Measurements from ENCODE around the gene ADAP1. TPM values are rescaled to one million over a fixed set of nuclear protein-coding genes. Genes with fewer than 3 reads are reported as not detected.

Gene ADAP1
- total RNA-seq, 1 experiment from 2014 or later = 34.0 TPM

DNA sequence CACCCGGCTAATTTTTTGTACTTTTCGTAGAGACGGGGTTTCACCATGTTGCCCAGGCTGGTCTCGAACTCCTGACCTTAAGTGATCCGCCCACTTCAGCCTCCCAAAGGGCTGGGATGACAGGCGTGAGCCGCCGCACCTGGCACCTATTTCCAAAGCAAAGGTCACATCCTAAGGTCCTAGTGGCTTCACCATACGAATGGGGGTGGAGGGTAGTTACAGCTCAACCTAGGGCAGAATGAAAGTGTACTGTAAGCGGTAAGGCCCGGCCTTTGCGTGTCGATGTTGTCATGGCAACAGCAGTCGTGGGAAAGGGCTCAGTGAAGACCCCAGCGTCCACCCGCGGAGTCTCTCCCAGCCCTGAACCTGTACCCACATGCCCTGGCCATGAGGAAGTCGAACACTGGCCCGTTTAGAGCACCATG lies 22.4 kb upstream of the ADAP1 start:
- POLR2A ChIA-PET = no interaction called here
- H3K4me2 ChIP-seq (ENCODE audit: low read length) = no peak overlapping the region
- TF ChIP-seq POLR2A (IDR thresholded peaks at IDR 0.05; ENCODE audit: borderline replicate concordance, extremely low read depth, insufficient read depth, insufficient read length) (no peak), SP1 (IDR thresholded peaks at IDR 0.05; ENCODE audit: low read depth) (no peak), CEBPB (IDR thresholded peaks at IDR 0.05; ENCODE audit: low read depth) (no peak), ZNF274 (IDR thresholded peaks at IDR 0.05; ENCODE audit: low read depth, low read length) (no peak), FOSL1 (IDR thresholded peaks at IDR 0.05; ENCODE audit: low read depth) (no peak), JUND (IDR thresholded peaks at IDR 0.05) (no peak), TCF7L2 (IDR thresholded peaks at IDR 0.05; ENCODE audit: borderline replicate concordance, extremely low read depth, insufficient read depth, insufficient read length) (no peak), SRF (IDR thresholded peaks at IDR 0.05; ENCODE audit: low read depth) (no peak), CBX3 (IDR thresholded peaks at IDR 0.05; ENCODE audit: low read depth) (no peak), EZH2 (IDR thresholded peaks at IDR 0.05) (no peak), YY1 (IDR thresholded peaks at IDR 0.05; ENCODE audit: extremely low read depth, insufficient replicate concordance, low read depth, low read length) (no peak), EZH2phosphoT487 (IDR thresholded peaks at IDR 0.05; ENCODE audit: borderline replicate concordance) (no peak), RAD21 (IDR thresholded peaks at IDR 0.05; ENCODE audit: low read depth) (no peak), EGR1 (IDR thresholded peaks at IDR 0.05; ENCODE audit: low read depth) (no peak), POLR2AphosphoS5 (IDR thresholded peaks at IDR 0.05; ENCODE audit: low read depth, low read length) (no peak)
- TF ChIP-seq, protein P1, sequence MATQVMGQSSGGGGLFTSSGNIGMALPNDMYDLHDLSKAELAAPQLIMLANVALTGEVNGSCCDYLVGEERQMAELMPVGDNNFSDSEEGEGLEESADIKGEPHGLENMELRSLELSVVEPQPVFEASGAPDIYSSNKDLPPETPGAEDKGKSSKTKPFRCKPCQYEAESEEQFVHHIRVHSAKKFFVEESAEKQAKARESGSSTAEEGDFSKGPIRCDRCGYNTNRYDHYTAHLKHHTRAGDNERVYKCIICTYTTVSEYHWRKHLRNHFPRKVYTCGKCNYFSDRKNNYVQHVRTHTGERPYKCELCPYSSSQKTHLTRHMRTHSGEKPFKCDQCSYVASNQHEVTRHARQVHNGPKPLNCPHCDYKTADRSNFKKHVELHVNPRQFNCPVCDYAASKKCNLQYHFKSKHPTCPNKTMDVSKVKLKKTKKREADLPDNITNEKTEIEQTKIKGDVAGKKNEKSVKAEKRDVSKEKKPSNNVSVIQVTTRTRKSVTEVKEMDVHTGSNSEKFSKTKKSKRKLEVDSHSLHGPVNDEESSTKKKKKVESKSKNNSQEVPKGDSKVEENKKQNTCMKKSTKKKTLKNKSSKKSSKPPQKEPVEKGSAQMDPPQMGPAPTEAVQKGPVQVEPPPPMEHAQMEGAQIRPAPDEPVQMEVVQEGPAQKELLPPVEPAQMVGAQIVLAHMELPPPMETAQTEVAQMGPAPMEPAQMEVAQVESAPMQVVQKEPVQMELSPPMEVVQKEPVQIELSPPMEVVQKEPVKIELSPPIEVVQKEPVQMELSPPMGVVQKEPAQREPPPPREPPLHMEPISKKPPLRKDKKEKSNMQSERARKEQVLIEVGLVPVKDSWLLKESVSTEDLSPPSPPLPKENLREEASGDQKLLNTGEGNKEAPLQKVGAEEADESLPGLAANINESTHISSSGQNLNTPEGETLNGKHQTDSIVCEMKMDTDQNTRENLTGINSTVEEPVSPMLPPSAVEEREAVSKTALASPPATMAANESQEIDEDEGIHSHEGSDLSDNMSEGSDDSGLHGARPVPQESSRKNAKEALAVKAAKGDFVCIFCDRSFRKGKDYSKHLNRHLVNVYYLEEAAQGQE (IDR thresholded peaks at IDR 0.05; ENCODE audit: low read depth) = no peak
- TF ChIP-seq, protein P2, sequence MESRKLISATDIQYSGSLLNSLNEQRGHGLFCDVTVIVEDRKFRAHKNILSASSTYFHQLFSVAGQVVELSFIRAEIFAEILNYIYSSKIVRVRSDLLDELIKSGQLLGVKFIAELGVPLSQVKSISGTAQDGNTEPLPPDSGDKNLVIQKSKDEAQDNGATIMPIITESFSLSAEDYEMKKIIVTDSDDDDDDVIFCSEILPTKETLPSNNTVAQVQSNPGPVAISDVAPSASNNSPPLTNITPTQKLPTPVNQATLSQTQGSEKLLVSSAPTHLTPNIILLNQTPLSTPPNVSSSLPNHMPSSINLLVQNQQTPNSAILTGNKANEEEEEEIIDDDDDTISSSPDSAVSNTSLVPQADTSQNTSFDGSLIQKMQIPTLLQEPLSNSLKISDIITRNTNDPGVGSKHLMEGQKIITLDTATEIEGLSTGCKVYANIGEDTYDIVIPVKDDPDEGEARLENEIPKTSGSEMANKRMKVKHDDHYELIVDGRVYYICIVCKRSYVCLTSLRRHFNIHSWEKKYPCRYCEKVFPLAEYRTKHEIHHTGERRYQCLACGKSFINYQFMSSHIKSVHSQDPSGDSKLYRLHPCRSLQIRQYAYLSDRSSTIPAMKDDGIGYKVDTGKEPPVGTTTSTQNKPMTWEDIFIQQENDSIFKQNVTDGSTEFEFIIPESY (IDR thresholded peaks at IDR 0.05; ENCODE audit: extremely low read depth, insufficient replicate concordance, low read length) = no peak
- TF ChIP-seq, protein P3, sequence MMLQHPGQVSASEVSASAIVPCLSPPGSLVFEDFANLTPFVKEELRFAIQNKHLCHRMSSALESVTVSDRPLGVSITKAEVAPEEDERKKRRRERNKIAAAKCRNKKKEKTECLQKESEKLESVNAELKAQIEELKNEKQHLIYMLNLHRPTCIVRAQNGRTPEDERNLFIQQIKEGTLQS (IDR thresholded peaks at IDR 0.05) = no peak
- TF ChIP-seq, protein P4, sequence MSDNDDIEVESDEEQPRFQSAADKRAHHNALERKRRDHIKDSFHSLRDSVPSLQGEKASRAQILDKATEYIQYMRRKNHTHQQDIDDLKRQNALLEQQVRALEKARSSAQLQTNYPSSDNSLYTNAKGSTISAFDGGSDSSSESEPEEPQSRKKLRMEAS (IDR thresholded peaks at IDR 0.05) = no peak

More for the DNA sequence above, 22.4 kb upstream of the ADAP1 start:
- no peak overlapping the region for H3K4me3 ChIP-seq (replicated peaks in 1 of 2; ENCODE audit: low read depth in 1 of 2, low read length in 2 of 2)
- H4K20me1 ChIP-seq (ENCODE audit: insufficient read depth) = peaks cover 10% of the 10 kb centered on the region; the same call in 1 of the 2 replicates
- no peak overlapping the region for H2AFZ ChIP-seq (ENCODE audit: low read depth, low read length, poor library complexity, severe bottlenecking)
- no peaks in the 10 kb centered on the region for H3K9me2 ChIP-seq (ENCODE audit: insufficient read depth)
- ChIA-PET CTCF (interaction anchor here (2.4 kb wide), 1 partner anchor 16 kb away, joined by 12 read pairs; no protein-coding TSS in a partner anchor), RAD21 (ENCODE audit: low non-redundant PET in 1 of 2, low total read pairs in 2 of 2, uncharacterized antibody in 2 of 2, unreplicated experiment in 2 of 2) (no interaction called here)
- no peaks in the 10 kb centered on the region for H3K27me3 ChIP-seq (ENCODE audit: insufficient read depth, low read length)
- no peak for ATAC-seq
- no peak overlapping the region; the same call in 1 of the 2 replicates for H3K27ac ChIP-seq (ENCODE audit: low read depth, low read length)
- intact Hi-C loops (cut with micrococcal nuclease) = no loop called here
- no TSS peak for BruUV-seq (replicated peaks)
- H3K9ac ChIP-seq (ENCODE audit: low read length) = no peak overlapping the region
- no peaks in the 10 kb centered on the region; a peak in 1 of 4 replicates for H3K9me3 ChIP-seq (ENCODE audit: control insufficient read depth in 1 of 2, insufficient read depth in 1 of 2, low read depth in 1 of 2, low read length in 2 of 2)
- peaks cover 9 to 14% of the 10 kb centered on the region in 2 experiments; a peak in 3 of 4 replicates for H3K36me3 ChIP-seq (ENCODE audit: control insufficient read depth in 1 of 2, insufficient read depth in 2 of 2, low read length in 2 of 2)
- peaks cover 34% of the 10 kb centered on the region for H3K79me2 ChIP-seq (ENCODE audit: insufficient read depth, low read length)
- no peak for DNase-seq (ENCODE audit: low read depth, low spot score)
- peaks cover 0 to 5% of the 10 kb centered on the region in 2 experiments; a peak in 2 of 4 replicates for H3K4me1 ChIP-seq (ENCODE audit: control insufficient read depth in 1 of 2, insufficient read depth in 2 of 2, low read length in 2 of 2)
